HT1080 (cell line): Measurements from ENCODE around the gene STAC3. TPM values are rescaled to one million over a fixed set of nuclear protein-coding genes. Genes with fewer than 3 reads are reported as not detected.
"Not testable (repeated sequence)": the region's sequence is repeated elsewhere in the genome, so short reads cannot be mapped to it uniquely, and the experiment has no call there.

ENCODE experiments used
- DNase-seq: peaks from one replicate; pipeline ENCODE4 v3.0.0-alpha.2; 2015; ENCODE audit warnings: low read depth
- polyA plus RNA-seq, 2 experiments: library from polyadenylated mRNA; depleted of rRNA; stranded (reverse); fragments of >200 nt; gene quantifications; 2 replicates each; pipeline ENCODE4 v1.2.3, GENCODE V29; 2015
- total RNA-seq: library from RNA; depleted of rRNA; stranded (reverse); fragments of >200 nt; shearing (Covaris generic); gene quantifications from 2 replicates; pipeline ENCODE4 v1.2.3, GENCODE V29; 2014; rRNA removed

STAC3 gene
- 0.10 and 0.27 TPM in 2 replicates for total RNA-seq
- 0.52 and 0.65 TPM in 2 replicates for polyA plus RNA-seq (2015; cell fraction: cytosol; rRNA removed)
- 0.72 and 1.9 TPM in 2 replicates for polyA plus RNA-seq (2015; cell fraction: nucleus; rRNA removed)

DNA sequence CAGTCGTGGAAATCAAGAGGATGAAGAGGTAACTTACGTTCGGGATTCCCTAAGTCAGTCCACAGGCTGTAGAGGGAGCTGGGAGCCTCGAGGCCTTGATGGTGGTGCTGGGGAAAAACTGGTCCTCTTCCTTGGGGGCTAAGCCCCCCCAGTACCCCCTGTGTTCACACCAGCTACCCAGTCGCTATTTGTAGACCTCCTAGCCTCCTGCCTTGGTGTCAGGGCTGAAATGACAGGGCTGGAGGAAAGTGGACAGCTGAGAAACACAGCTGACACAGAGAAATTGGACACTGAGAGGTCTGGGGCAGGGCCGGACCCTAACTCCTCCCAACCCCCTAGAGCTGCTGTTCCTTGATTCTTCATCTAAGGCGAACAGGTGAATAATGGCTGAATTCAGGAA lies at the start of gene STAC3:
STAC3 (minus strand) TSS at position 232 of the 400 bp plus-strand sequence. CDS start 1,551 bp downstream, outside the sequence.
- DNase-seq = no peak

DNA sequence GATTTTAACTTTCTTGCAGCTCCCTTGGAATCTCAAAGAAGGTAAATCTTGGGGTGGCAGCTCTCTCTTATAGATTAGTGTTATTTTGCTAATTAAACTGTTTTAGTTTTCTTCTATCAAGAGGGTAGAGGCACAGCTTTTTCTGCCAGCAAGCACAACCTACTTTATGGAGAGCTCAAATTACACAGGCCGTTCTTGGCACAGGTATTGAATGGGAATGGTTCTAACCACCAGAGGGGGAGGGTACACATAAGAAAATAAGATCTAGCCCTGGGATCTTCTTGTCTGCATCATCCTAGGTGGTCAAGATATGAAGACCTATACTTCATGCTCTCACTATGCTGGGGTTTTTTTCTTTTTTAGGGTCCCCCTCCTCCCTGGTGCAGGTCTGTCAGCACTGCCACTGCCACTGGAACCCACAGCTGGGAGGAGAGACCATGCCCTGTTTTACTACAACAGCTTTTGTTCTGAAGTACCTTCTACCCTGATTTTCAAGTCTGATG lies 48.6 kb upstream of the STAC3 start:
- no peak for DNase-seq

DNA sequence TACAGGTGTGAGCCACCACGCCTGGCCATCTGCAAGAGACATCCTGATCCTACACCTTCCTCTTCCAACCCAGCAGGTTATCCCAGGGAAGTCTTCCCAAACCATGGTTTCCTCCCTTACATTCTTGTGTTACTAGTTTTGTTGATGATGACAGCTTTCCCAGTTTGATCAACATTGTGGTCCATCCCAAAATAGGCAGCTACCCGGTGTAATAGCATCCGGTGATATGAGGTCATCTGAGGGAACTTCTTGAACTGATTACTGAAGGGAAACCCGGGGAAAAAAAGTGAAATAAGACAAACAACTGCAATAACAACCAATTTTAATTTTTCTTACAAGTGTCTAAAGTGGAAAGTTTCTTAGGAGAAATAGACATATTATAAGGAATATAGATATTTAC lies 45.3 kb upstream of the STAC3 start:
- DNase-seq = no peak

DNA sequence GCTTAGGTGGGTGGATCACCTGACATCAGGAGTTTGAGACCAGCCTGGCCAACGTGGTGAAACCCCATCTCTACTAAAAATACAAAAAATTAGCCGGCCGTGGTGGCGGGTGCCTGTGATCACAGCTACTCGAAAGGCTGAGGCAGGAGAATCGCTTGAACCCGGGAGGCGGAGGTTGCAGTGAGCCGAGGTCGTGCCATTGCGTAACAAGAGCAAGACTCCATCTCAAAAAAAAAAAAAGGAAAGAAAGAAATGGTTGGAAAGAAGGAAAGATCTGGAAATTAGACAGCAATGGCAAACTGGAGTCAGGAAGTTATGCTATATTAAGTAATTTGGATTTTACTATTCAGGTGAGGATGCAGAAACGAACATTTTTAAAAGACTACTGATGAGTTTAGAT lies 31.1 kb upstream of the STAC3 start:
- not testable (repeated sequence) for DNase-seq

DNA sequence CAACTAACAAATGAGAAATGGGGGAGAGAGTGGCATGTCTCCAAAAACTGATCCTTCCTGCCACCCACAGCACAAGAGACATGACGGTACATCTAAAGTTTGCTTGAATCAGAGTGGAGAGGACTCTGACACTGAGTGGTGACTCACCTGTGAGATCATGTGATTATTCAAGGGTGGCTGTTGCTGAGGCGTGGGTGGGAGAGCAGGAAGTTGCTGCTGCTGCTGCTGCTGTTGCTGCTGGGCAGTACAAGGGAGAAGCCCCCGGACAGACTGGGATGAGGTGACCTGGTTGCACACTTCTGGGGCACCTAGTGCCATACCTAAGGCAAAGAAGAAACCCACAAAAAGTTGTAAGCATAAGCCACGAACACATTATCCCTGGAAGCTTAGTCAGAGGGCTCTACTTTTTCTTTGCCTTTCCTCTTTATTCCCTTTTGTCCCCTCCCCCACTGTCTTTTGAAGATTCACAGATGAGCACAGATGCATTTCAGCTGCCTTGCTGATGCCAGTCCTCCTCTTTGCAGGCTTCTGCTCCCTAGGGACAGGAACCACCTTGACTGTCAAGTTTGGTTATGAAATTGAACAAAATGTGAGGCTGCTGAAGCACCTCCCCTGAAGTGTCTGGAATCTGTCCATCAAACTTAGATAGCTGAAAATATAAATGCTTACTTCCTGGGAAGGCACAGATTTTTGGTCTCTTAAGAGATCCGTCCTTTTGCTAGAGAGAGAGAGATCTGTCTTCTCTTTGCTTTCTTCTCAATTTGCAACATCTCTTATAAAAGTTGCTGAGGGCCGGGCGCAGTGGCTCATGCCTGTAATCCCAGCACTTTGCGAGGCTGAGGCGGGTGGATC lies 29.4 kb upstream of the STAC3 start:
- DNase-seq = peak; percentile 95

DNA sequence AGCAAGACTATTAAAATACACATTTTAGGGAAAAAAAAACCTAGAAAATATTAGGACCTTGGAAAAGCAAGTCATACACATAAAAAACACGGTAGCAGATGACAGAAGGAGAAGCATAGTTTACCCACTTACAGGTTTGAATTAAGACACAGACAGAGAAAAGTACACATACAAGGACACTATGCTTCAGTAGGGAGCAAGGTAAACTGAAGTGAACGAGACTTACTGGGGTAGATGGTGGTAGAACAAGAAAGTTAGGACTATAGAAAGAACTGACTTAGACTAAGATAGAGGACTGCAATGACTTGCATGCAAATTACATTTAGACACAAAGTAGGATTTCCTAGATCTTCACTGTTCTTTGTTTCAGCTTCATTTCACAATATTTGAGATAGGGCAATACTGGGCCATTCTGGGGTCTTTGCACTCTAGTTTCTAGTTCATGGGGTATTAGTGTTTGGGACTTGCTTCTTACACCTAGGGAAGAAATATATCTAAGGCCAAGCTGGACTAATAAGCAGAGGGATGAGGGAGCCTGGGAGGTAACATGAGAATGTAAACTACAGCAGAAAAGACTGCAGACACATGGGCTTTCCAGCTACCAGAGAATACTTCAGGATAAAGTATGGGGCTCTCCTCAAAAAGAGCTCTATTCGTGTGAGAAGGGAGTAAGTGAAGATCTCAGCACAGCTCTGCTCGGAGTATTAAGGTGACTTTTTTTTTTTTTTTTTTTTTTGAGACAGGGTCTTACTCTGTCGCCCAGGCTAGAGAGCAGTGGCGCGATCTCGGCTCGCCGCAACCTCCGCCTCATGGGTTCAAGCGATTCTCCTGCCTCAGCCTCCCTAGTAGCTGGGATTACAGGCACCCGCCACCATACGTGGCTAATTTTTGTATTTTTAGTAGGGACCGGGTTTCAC lies 27.7 kb upstream of the STAC3 start:
- DNase-seq = no peak

DNA sequence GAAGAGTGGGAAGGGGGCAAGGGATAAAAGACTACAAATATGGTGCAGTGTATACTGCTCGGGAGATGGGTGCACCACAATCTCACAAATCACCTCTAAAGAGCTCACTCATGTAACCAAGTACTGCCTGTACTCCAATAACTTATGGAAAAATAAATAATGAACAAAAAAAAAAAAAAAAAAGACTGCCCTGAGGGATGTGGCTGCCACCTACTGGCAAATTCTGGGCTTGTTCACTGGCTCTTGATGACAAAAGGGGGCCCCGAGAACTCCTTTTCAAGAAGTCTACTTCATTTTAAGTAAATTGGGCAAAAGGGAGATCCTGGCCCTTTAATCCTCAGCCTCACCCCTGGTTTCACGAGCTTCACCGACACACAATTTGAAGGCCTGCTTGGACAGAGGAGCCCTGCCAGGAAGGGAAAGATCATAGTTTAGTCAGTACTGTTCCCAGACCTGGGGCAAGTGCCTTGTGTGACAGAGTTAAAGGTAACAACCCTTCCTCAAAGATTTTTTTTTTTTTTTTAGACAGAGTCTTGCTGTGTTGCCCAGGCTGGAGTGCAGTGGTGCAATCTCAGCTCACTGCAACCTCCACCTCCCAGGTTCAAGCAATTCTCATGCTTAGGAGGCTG lies 26.1 kb upstream of the STAC3 start:
- peak; percentile 32 for DNase-seq

DNA sequence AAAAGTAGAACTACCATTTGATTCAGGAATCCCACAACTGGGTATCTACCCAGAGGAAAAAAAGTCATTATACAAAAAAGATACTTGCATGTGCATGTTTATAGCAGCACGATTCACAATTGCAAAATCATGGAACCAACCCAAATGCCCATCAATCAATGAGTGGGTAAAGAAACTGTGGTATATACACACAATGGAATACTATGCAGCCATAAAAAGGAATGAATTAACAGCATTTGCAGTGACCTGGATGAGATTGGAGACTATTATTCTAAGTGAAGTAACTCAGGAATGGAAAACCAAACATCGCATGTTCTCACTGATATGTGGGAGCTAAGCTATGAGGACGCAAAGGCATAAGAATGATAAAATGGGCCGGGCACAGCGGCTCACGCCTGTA lies 25.2 kb upstream of the STAC3 start:
- DNase-seq = not testable (repeated sequence)

DNA sequence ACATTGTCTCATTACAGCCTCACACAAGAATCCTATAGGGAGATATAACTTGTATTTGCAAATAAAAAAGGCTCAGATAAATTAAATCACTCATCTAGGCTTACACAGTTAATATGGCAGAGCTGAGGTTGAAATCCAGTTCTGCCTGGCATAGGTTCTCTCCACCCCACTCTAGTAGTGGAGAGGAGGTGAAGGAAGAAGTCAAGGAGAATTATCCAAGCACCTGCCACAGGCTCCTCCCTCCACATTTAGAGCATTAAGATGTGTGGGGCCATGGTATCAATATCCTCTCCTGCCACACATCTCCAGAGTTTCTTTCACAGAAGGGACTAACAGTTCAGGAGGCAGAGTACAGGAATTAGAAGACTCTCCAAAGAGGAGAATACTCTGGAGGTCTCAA lies 22.5 kb upstream of the STAC3 start:
- DNase-seq = no peak

DNA sequence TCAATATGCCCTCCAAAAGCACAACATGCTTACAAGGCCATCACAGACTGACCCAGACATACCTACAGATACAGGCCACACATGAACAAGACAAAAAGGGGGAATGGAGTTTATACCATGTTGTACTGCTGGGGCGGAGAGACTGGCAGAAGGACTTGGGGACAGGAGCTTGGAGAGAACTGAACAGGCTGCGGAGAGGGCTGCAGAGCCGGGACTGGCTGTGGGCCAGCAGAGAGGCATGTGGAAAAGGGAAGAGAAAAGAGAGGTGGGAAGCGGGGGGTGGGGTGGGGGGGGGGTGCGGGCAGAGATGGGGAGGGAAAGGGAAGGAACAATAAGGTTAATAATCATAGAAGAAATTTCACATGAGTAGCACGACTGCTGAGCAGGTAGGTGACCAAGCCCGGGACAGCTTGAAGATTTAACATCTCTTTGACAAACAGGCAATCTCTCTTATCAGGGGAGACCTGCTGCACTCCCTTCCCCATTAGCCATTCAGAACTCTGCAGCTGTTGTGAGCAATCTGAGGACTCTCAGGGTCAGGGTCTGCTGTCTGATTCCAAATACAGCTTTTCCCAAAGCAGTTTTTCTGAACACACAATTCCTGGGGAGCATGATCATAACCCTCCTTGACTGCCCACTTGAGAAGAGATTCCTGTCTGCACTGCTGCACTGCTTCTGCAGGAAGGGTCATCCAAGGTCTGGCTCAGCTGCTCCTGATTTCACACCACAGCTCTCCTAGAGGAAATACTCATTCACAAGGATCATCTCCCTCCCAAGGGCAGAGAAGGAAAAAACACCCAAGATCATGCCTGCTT lies 21.6 kb upstream of the STAC3 start:
- peak; percentile 11 for DNase-seq

DNA sequence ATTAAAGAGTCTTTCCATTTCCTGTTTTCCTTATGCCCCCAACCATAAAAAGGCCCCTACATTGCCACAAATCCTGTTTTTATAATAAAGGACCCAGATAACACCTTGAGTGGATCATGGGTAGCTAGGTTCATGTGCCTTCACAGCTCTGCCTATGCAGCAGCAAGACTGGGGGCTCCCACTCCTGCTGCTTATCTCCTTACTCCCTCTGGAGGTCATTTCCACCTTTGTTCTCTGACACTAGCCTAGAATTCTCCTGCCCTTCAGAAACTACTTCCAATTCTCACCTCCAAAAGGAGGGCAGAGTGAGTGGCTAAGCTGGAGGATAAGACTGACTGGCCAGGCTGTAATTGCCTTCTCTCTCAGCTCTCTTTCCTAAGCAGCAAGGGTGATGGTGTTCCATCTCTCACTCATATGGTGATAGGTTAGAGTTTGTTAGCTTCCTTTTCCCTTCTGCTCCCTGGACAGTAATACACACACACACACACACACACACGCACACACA lies 20.0 kb upstream of the STAC3 start:
- peak; percentile 10 for DNase-seq

DNA sequence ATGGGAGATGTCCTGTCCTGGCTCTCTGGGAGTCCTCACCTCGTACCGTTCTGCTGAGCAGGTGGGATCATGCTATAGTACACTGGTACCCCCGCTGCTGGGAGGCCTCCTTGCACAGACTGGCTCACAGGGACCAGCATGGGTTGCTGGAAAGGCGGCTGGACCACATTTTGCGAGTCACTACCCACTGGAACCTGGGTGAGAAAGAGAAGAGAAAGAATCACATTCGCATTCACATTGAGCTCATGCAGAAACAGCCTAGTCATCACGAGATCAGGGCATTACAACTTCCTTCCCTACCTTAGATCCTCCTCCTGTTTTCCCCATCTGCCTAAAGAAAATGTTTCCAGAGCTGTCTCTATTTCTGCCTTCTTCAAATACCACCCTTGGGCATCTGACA lies 17.3 kb upstream of the STAC3 start:
- peak; percentile 66 for DNase-seq

DNA sequence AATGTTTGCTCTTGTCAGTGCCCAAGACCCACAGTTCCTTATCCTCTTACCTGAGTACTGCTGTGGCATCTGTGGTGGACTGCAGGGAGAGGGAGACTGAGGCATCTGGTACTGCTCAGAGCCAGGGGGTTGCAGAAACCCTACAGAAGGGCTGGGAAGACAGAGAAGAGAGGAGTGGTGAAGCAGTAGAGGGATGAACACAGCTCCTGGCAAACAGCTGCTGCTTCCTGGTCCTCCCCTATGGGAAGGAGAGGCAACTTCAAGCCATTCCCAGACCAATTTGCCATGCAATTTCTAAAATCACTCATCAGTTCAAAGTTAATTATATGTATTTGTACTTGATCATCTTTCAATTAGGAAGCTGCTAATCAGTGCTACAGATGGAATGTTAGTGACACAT lies 15.7 kb upstream of the STAC3 start:
- DNase-seq = no peak

DNA sequence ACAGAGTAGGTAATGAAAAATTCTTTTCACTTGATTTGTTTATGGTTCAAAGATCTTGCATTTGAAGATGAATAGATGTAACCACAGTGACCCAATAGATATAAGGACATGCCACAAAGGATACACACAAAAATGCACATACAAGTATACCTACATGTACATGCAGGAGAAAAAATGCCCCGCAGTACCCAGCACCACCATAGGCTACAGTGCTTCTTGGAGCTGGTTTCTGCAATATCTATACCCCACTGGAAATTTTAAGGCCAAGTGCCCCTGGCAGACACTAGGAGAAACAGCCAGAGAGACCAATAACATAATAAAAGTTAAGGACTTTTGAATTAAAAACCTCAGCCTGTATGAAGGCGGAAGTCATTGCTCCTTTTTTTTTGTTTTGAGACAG lies 12.1 kb upstream of the STAC3 start:
- DNase-seq = no peak

DNA sequence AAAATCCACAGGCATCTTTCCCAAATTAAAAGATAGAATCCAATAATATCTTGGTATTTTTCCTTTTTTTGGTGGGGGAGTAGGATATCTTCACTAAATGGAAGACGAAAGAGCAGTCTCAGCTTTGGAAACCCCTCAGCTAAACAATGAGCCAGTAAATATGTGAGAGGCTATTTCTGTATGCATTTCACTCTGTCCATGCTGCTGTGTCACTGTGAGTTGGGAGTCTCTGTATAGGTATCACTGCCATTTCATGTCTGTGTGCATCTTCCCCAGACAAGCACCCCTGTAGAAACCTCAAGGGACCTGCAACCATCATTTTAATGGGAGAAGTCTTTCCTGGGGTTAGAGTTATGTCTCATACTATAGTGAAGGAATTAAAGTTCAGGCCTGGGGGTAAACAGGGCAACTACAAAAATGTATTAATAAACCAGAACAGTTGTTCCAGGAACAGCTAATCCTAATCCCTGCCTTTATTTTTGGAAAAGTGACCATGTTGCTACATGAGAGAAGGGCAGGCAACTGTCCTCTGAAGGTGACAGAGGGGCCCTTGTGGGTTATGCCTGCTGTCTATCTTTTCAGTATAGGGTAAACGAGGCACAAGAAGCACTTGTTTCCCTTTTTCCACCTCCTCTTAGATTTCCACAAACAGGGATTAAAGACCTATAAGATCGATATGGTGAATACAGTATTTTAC lies 11.3 kb upstream of the STAC3 start:
- no peak for DNase-seq

DNA sequence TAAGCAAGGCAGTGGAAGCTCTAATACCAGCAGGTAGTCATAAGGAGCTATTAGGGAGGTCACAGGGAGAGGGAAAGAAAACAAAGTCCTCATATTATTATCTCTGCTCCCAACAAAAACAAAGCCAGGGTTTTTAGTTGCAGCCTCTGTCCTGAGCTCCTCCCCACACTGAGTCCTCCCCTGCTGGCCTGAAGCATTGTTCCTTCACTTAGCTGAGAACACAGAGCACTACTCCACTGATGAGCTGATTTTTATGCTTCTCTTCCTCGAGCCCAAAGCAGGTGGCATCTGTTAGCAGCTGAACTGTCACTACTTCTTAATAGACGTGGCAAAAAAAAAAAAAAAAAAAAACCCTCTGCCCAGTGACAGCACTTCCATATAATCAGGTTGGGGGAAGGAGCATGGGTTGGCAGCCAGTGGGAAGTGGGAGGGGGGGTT lies 10.5 kb upstream of the STAC3 start:
- no peak for DNase-seq

DNA sequence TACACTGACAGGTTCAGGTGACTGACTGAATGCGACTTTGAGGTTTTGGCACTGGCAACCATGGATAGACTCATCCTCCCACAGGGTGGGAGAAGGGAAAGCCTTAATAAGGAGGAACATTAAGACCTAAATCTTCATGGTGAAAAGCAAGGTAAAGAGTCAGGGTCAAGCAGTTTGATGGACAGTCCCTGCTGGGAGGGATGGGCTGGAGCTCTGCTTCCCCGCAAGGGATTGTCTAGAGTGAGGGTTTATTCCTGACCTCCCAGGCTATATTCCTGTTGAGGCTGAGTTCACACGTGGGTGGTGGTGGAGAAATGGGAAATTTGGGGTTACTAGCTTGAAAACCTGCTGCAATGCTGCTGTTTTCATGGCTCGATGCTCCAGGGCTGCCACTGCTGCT lies 9.4 kb upstream of the STAC3 start:
- no peak for DNase-seq

DNA sequence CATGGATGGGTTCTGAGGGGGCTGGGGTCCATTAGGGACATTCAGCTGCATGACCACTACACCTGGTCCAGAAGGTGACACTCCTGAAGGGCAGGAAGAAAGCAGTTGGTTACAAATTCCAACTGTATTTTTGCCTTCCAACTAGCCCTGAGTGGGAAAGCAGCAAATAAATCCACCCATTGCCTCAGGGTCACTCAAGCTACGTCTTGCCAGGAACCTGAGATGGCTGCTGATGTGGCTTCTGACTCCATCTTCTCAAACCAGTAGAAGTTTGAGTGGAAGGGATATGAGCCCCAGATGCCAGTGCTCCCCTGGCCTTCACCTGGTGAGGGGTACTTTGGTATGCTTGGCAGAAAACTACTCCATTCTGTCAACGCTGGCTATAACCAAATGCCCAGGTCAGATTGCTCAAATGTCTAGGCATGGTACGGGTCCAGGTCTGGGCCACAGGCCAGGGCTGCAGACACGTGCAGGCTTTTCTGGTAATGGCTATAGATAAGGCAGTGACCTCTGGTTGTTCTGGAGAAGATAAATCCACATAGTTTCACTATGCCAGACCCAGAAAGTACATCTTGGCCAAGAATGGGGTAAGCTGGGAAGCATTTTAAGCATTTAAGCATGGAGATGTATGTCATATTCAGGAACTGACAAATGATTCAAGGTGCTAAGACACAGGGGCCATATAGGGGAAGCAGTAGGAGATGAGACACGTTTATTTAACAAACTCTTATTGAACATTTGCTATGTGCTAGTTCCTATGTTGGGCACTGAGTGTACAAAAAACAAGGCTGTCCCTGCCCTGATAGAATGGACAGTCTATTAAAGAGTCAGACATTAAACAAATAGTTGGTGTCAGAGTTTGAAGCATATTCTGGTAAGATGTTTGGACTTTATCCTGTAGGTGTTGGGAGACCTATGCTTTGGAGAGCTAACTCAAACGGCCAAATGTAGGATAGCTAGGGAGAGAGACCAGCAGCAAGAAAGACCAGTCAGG lies 8.3 kb upstream of the STAC3 start:
- DNase-seq = no peak
